ENCODE results near the gene SLC6A16.
"Not testable (repeated sequence)": the region's sequence is repeated elsewhere in the genome, so short reads cannot be mapped to it uniquely, and the experiment has no call there.

SLC6A16 gene

DNA sequence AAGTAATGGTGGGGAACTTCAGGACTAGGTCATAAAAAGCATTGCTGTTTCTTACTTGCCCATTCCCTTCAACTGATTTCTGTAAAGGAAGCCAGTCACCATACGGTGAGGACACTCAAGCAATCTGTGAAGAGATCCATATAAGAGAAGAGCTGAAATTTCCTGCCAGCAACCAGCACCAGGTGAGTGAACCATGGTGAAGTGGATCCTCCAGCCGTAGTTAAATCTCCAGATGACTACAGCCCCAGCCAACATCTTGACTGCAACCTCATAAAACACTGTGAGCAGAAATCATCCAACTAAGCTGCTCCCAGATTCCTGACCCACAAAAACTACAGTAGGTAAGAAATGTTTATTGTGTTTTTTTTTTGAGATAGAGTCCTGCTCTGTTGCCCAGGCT, 3.8 kb upstream of the SLC6A16 start:
- no peak for DNase-seq

DNA sequence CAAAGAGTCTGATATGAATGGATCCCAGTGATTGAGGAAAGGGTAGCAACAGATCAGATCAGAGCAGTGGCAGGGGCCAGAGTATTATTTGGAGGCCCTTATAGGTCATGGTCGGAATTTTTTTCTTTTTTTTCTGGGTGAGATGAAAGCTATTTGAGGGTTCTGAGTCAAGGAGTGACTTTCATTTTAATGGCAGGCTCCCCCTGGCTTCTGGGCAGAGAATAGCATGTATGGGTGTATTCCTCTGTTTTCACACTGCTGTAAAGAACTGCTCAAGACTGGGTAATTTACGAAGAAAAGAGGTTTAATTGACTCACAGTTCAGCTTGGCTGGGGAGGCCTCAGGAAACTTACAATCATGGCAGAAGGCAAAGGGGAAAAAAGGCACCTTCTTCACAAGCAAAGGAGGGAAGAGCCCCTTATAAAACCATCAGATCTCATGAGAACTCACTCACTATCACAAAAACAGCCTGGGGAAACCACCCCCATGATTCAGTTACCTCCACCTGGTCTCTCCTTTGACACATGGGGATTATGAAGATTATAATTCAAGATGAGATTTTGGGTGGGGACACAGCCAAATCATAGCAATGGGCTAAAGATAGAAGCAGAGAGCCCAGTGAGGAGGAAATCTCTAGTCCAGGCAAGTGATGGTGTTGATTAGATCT, 3.0 kb upstream of the SLC6A16 start:
- peak; percentile 21 for DNase-seq

DNA sequence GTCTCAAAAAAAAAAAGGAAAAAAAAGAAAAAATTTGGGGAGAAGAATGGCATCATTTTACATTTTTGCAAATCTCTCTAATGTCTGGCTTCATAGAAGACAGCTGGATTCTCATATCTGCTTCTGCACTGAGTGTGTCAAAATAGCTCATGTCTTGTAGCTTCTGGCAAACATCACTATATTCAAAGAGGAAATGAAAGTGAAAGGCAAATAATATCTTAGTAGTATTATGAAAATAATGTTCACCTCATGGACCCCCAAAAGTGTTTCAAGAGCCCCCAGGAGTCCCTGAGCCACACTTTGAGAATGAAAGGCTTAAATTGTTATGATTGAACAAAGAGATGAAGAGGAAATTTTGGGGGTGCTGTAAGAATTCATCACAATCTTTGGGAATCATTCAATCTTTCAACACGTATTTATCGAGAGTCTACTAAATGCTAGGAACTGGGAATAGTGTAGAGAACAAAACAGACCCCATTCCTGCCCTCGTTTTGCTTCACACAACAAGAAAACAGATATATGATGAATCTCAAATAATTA, 1.2 kb upstream of the SLC6A16 start:
- no peak for DNase-seq

DNA sequence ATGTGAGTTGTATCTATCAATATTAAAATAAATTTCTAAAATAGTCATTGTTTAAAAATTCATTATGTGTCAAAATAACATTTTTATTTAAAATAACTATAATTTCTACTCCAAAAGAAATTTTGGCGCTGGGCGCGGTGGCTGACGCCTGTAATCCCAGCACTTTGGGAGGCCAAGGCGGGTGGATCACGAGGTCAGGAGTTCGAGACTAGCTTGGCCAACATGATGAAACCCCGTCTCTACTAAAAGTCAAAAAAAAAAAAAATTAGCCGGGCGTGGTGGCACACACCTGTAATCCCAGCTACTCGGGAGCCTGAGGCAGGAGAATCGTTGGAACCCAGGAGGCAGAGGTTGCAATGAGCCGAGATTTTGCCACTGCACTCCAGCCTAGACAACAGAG, 765 bp upstream of the SLC6A16 start:
- DNase-seq = not testable (repeated sequence)

DNA sequence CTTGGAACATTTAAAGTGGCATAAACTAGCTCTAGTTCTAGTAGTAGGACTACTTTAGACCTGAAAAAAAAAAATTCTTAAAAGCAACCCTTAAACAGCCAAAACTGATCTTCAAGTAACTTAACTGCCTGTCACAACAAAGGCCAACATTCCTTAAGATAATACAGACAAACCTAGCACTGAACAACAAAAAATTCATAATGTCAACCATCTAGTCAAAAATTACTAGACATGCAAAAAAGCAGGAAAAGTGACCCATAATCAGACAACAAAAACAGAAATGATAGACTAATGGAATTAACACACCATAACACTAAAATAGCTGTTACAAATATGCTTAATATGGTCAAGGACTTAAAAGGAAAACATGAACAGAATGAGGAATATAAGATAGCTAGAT, 6.7 kb downstream of the SLC6A16 start:
- DNase-seq = no peak

DNA sequence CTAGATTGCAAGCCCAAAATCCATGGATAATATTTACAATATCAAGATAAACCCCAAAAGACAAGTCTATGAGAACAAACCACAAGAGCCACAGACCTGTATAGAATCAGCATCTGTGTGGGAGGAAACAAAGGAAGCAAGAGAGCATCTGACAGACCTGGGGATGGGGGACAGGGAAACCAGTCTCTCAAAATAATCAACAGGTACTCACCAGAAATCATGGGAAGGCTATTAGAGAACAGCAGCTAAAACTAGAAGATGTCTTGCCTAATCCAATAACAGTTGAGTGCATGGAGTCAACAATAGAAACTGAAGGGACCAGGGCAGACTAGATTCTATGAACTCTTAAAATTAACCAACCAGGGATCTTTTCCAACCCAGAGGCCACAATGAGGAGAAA, 8.7 kb downstream of the SLC6A16 start:
- no peak for DNase-seq

DNA sequence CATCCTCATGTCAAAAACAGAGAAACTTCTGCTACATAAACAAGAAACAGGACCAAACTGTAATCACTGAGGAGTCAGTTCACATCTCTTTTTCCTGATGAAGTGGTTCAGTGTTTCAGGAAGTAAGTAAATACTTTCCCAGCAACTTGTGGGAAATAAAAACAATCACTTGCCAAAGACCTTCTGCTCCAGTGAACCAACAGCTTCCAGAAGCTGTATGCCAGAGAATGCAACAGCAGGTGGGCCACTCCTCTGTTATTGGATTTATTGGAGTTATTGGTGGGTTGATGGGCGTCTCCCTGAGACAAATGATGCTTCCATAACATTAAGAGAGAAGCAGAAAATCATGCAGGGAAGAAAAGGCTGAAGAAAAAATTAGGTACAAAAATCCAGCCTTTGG, 9.9 kb downstream of the SLC6A16 start:
- DNase-seq = no peak

DNA sequence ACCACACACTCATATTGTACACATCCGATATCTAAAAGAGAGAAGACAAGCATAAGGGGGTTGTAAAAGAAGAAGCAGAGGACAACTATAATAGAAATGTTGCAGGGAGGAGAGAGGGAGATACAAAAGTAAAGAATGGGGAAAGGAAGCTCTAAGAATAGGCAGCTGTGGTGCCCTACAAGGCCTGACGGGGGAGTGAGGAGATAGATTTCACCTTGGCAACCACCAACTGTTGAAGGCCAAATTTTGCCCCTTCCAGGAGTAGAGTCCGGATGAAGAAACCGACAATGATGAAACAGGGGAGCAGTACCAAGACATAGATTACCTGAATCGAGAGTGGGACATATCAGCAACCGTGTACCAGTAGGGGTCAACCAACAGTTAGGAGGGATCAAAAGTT, 15.9 kb downstream of the SLC6A16 start:
- DNase-seq = no peak

DNA sequence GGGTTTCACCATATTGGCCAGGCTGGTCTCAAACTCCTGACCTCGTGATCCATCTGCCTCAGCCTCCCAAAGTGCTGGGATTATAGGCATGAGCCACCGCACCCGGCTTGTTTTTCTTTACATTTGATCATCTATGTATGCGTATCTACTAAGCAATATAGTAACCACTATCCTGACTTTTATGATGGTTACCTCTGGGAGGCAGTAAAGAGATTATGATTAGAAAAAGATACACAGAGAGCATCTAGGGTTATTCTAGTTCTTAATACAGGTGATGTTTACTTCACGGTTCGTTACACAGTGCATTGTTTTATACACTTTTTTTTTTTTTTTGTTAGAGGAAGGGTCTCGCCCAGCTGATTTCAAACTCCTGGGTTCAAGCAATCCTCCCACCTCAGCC, 18.3 kb downstream of the SLC6A16 start:
- peak; percentile 8 for DNase-seq

DNA sequence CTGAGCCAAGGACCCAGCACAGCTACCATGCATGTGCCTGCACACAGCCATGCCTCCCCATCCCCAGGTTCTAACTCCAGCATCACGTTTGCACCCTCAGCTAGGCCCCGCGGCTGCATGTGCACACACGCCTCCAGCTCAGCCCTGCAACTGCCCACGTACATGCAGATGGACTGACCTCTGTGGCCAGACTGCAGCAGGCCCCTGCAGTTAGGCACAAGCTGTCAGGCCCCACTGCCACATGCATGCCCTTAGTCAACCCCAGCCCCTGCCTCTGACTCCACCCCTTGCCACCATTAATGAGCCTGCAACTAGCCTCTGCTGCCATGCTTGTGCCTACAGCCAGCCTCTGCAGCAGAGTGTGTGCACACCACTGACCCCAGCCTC, 23.1 kb downstream of the SLC6A16 start:
- no peak for DNase-seq

DNA sequence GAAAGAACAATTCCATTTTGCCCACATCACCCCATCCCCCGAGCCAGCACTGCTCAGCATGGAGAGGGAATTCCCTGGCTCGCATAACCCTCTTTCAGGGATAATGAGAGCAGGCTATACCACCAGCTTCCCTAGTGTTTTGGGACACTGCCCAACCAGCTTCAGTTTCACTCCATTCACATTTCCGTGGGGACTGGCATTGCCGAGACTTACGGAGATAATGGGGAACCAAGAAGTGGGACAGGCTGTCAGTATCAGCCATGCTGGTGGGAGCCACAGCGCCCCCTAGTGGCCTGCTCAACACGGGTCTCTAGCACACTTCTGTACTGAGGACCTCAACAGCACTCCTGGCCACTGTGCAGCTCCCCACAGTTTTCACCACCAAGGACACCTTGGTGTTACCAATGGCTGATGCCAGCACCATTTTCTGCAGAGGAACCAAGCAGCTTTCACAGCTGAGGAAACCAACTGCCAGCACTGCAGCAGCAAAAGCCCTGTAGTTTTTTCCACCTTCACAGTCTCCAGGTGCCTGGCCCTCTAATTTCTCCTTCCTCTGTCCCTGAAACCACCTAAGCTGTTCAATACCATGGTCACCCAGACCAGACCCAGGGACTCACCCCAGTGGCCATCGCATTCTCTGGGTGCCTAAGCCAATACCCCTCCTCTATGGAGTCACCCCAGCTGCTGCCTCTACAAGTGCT, 23.7 kb downstream of the SLC6A16 start:
- DNase-seq = peak; percentile 57

DNA sequence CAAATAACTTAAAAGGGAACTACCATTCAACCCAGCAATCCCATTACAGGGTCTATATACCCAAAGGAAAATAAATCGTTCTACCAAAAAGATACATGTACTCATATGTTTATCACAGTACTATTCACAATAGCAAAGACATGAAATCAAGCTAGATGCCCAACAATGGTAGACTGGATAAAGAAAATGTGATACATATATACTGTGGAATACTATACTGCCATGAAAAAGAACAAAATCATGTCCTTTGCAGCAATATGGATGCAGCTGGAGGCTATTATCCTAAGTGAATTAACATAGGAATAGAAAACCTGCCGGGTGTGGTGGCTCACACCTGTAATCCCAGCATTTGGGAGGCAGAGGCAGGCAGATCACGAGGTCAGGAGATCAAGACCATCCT, 26.3 kb downstream of the SLC6A16 start:
- not testable (repeated sequence) for DNase-seq

DNA sequence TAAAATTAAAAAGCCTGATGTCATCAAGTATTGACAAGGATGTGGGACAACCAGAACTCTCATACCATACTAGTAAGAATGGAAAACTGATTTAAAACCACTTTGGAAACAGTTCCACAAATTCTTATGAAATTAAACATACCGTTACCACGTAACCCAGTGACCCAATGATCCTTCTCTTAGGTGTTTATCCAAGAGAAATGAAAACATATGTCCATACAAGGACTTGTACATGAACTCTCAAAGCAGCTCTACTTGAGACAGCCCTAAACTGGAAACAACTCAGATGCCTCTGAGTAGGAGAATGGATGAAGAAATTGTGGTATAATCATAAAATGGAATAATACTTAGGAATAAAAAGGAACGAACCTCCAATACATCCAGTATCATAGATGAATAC, 27.6 kb downstream of the SLC6A16 start:
- no peak for DNase-seq

DNA sequence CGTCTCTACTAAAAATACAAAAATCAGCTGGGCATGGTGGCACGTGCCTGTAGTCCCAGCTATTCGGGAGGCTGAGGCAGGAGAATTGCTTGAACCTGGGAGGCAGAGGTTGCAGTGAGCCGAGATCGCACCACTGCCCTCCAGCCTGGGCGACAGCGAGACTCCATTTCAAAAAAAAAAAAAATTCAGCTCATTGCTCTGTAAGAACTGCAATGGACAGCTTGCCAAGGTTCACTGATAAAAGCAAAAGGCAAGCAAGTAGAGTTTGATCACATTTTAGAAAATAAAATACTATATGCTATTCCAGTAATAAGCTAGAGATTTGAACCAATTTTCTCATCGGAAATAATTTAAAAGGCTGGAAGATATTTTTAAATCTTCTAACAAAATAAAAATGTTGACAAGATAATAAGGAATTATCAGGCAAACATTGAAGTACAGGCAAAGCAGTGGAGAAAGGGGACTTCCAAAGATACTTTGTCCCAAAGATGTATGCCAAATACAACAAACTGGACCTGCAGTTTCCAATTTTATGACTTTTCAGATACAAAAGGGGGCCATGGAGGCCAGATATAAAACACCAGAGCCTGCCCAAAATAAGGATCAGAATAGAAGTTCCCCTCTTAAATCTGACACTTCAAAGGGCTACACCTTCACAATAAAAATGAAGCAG, 29.6 kb downstream of the SLC6A16 start:
- no peak for DNase-seq

DNA sequence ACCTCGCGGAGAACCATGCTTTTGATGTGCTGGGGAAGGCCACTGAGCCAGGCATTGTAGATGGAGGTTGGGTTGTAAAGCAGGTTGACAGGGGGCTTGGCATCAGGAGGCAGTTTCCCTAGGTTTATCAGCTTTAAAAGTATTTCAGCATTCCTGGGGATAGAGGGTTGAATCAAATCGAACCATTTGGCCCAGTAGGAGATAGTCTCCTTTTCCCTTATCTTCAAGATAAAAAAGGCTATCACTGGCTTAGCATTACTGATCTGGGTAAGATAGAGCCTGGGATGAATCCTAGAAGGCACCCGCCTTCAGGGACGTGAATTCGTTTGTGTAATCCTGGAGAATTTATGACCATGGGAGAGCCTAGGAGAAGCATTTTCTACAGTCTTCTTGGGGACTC, 30.6 kb downstream of the SLC6A16 start:
- DNase-seq = no peak

DNA sequence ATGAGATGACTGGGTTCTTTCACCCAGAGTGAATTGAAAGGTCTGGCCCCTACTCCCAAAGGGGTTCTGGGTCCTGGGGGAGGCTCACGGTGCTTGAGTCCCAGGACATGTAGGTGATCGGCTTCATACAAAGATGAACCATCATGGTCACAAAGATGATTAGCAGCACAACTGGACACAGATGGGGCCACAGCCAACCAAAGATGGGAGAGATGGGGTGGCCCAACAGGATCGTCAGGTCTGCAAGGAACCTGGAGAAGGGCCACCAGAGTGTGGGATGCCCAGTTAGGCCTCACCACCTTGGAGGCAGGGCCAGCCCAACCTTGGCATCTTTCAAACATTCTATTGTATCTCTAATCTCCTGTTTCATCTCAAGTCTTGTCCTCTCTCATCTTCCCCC, 34.5 kb downstream of the SLC6A16 start:
- DNase-seq = no peak

DNA sequence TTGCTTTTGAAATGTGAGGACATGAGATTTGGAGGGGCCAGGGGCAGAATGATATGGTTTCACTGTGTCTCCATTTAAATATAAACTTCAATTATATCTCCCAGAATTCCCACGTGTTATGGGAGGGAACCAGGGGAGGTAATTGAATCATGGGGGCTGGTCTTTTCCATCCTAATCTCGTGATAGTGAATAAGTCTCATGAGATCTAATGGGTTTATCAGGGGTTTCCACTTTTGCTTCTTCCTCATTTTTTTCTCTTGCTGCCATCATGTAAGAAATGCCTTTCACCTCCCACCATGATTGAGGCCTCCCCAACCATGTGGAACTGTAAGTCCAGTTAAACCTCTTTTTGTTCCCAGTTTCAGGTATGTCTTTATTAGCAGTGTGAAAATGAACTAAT, 35.7 kb downstream of the SLC6A16 start:
- DNase-seq = not testable (repeated sequence)

DNA sequence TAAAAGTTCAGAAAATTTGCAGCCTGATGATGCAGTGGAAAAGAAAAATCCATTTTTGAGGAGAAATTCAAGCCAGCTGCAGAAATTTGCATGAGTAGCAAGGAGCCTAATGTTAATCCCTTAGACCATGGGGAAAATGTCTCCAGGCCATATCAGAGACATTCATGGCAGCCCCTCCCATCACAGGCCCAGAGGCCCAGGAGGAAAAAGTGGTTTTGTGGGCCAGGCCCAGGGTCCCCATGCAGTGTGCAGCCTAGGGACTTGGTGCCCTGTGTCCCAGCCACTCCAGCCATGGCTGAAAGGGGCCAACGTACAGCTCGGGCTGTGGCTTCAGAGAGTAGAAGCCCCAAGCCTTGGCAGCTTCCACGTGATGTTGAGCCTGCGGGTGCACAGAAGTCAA, 36.8 kb downstream of the SLC6A16 start:
- not testable (repeated sequence) for DNase-seq

DNA sequence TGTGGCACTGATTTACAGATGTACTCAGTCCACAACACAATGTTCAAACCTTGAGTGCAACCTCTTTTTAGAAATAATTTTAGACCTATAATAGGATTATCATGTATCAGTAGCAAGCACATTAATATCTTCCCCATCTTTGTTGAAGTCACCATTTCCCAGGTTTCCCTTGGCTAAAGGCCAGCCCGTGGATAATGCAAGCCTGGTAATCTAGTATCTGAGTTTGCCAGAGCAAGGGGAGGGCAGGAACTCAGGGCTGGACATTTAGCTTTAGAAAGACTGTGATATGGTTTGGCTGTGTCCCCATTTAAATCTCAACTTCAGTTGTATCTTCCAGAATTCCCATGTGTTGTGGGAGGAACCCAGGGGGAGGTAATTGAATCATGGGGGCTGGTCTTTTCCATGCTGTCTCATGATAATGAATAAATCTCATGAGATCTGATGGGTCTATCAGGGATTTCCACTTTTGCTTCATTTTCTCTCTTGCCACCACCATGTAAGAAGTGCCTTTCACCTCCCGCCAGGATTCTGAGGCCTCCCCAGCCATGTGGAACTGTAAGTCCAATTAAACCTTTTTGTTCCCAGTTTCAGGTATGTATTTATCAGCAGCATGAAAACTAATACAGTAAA, 37.7 kb downstream of the SLC6A16 start:
- no peak for DNase-seq

DNA sequence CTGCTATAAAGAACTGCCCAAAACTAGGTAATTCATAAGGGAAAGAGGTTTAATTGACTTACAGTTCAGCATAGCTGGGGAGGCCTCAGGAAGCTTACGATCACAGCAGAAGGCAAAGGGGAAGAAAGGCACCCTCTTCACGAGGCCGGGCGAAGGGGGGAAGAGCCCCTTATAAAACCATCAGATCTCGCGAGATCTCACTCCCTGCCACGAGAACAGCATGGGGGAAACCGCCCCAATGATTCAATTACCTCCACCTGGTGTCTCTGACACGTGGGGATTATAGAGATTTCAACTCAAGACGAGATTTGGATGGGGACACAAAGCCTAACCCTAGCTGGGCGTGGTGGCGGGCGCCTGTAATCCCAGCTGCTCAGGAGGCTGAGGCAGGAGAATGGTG, 42.8 kb downstream of the SLC6A16 start:
- DNase-seq = no peak

DNA sequence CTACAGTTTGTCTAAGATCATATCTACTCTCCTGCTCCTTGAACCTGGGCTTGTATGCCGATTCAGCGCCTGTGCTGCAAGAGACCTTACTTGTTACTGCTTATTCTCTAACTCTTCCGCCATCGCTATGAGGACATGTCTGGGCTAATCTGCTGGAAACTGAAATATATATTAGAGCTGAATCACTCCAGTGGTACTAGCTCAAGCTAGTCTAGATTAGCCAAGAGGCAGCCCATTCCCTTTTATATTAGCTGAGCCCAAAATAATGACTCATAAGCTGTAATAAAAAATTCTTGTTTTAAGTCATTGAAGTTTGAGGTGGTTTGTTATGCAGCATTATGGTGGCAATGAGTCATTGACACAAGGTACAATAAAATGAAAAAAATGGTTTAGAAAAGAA, 52.8 kb downstream of the SLC6A16 start:
- DNase-seq = no peak

DNA sequence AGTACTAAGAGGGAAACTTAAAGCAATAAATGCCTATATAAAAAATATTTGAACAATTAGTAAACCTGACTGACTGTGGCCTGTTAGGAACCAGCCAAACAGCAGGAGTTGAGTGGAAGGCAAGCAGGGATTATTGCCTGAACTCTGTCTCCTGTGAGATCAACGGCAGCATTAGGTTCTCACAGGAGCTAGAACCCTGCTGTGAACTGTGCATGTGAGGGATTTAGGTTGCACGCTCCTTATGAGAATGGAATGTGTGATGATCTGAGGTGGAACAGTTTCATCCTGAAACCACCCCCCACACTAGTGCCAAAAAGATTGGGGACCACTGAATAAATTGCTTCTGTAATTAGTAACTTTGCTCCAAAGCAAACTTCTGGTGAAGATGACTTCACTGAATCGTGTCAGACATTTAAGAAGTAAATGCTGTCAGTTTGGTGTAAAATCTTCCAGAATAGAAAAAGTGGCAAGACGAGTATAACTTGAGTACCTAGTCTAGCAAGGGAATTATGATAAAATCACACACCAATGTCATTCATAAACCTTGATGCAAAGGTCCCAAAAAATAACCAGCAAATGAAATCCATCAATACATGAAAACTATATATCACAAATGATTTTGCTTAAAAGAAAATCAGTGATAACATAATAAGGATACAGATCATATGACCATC, 53.8 kb downstream of the SLC6A16 start:
- DNase-seq = no peak

DNA sequence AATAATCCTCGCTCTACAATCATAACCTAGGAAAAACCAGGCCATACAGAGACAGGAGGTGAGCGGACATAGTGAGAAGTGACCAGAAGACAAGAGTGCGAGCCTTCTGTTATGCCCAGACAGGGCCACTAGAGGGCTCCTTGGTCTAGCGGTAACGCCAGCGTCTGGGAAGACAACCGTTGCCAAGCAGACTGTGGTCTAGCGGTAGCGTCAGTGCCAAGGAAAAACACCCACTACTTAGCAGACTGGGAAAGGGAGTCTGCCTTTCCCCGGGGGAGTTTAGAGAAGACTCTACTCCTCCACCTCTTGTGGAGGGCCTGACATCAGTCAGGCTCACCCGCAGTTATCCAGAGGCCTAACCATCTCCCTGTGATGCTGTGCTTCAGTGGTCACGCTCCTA, 58.6 kb downstream of the SLC6A16 start:
- peak; percentile 58 for DNase-seq

Measured in NCI-H69 (cell line).